ENCODE results near the gene INAVA.
"Not testable (repeated sequence)": the region's sequence is repeated elsewhere in the genome, so short reads cannot be mapped to it uniquely, and the experiment has no call there.

Gene INAVA

DNA sequence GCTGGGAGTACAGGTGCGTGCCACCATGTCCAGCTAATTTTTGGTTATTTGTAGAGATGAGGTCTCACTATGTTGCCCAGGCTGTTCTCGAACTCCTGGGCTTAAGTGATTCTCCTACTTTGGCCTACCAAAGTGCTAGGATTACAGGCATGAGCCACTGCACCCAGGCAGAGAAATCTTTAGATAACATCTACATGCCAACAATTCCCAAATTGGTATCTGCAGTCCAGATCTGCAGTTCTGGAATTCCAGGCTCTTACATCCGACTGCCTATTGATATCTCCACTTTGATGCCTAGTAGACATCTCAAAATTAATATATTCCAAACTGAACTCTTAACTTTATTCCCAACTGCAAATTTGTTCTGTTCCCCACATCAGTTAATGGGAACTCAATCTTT lies 23.3 kb downstream of the INAVA start:
- DNase-seq (ENCODE audit: low read depth, low spot score): no peak

DNA sequence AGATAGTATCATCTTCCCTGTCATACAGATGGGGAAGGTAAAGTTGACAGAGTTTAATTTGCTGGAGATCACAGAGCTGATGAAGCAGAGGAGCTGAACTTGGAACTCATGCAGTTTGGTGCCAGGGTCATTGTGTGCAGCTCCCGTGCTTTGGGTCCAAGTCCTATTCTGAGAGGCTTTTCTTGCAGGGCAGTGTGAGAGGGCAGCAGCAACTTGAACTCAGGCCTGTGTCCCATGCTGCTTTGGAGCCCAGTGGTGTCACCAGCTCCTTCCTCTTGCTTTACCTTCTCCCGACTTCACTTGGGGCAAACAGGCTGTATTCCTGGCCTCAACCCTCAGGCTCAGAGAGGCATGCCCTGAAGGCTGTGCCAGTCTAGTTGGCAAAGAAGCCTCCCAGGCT lies 24.7 kb downstream of the INAVA start:
- no peak for DNase-seq (ENCODE audit: low read depth, low spot score)

DNA sequence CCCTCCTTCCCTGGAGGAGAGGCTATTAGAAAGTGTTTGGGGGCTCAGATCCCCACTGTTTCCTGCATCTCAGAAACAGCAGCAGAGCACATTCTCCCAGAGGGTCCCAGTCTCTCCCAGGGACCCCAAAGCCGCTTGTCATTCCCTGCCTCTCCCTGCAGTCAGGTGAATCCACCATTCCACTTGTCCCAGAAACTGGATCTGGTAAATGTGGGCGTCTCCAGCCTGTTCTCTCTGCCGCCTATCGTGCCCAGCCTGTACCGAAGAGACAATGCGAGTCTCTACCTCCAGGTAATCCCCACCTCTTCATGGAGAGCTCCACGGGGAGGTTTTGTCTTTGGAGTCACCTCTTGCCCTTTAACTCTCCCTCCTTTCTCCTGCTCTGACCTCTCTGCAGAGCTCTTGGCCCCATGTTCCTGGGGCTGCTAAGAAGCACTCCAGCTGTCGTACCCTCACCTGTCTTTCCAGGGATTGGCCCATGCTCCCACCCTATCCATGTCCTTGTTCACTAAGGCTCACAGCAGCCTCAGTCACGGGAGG lies 26.9 kb downstream of the INAVA start:
- DNase-seq (ENCODE audit: low read depth, low spot score): no peak

DNA sequence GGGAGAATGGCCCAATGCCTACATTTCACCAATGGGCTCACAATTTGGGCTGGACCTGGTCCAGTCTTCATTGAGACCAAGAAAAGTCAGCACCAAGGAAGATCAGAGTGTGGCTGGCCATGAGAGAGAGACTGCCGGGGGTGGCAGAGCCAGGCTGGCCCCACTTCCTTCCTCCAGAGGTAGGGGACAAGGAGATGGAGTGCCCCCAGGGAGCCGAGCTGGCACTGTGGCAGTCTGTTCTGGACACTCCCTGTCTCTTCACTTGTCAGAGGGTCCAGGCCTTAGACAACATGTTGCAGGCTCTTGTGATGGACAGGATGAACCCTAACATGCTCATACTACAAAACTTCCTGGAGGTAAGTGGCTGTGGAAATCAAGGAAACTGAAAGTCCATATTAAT lies 27.7 kb downstream of the INAVA start:
- no peak for DNase-seq (ENCODE audit: low read depth, low spot score)

DNA sequence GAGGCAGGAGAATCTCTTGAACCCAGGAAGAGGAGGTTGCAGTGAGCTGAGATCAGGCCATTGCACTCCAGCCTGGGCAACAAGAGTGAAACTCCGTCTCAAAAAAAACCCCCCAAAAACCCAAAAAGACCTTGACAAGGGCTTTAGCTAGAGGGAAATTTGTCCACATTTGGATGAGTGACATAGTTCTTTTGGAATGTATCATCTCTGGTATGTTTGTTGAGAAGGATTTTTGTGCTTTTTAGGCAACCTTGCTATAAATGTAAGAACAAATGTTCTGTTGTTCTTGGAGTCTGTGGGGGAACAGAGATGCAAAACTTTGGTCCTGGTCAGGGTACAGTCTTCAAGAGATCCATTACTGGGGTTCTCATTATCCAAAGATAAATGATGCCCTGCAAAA lies 28.9 kb downstream of the INAVA start:
- DNase-seq (ENCODE audit: low read depth, low spot score): no peak

DNA sequence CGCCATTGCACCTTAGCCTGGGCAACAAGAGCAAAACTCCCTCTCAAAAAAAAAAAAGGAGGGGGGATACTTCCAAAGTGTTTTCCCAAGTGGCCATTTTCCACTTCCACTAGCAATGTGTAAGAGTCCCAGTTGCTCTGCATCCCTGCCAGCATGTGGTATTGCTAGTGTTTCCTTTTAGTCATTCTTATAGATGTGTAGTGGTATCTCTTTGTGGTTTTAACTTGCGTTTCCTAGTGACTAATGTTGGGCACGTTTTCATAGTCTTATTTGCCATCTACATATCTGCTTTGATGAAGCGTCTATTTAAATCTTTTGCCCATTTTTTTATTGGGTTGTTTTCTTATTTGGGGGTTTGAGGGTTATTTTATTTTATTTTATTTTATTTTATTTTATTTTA lies 31.1 kb downstream of the INAVA start:
- DNase-seq (ENCODE audit: low read depth, low spot score): no peak

DNA sequence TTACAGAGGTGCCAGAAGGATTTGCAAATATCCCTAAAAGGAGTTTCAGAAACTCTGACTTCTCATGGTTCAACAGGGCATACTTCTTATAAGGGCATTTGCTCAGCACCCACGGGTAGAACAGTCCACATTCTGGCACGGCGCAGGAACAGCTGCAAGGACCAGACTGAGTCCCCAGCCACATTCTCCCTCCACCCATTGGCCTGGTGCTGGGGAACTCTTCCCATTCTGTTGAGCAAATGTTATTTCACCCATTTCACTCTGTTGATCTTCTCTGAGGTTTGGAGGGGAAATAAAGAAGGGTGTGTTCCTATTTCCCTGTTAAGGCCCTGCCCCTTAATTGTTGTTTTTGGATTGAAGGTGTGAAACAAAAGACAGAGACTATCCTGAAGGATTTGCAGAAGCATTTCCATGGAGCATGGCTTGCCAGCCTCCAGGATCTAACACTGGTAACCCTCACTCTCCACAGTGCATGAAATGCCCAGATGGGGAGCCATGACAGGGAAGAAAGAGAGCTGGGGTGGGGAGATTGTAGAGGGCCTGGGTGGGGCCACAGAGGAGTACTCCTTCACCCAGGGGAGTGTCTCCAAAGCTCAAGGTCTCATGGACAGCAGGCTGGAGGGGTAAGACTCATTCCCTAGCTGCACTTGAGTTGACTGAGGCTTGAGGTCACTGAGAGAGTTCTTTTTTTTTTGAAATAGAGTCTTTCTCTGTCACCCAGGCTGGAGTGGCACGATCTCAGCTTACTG lies 35.0 kb downstream of the INAVA start:
- no peak for DNase-seq (ENCODE audit: low read depth, low spot score)

DNA sequence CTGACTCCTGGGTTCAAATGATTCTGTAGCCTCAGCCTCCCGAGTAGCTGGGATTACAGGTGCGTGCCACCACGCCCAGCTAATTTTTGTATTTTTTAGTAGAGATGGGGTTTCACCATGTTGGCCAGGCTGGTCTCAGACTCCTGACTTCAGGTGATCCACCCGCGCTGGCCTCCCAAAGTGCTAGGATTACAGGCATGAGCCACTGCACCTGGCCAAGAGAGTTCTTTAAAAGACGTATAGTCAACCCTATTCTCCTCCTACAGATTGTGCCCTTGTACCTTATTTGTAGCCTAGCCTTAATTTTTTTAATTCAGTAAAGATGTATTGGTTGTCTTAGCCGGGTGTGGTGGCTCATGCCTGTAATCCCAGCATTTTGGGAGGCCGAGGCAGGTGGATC lies 35.6 kb downstream of the INAVA start:
- not testable (repeated sequence) for DNase-seq (ENCODE audit: low read depth, low spot score)

DNA sequence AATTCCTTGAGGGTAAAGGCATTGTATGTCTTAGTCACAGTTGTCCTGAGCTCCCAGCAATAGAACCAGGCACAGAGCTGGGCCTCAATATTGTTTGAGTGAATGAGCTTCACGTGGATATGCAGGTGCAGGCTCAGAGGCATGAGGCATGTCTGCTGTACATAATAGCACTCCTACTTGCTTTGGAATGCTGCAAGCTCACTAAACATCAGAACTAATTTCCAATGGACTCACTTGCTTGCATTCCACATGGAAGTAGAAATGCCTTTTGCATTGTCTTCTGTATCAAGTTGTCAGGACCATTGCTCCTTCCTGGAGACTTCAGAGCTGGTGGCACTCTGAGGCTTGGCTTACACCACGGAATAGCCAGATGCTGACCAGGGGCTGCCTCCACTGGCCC lies 37.1 kb downstream of the INAVA start:
- DNase-seq (ENCODE audit: low read depth, low spot score): no peak

DNA sequence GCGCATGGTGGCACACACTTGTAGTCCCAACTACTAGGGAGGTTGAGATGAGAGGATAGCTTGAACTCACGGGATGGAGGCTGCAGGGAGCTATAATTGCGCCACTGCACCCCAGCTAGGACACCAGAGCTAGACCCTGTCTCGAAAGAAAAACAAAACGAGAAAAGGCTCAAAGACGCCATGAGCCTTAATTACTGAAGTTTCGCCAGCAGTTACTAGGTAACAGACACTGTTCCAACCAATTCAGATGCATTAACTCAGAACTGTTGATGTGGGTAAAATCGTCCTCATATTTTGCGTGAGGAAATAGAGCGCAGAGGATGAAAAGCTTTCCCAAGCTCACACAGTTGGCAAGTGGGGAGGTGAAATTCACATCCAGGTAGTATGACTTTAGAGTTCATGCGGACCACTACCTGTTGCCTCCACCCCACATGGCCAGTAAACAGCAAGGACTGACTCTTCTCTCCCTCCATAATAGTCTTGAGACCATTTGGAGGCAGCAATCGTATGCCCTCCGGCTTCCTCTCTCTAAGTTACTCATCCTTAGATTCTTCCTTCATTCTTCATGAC lies 40.1 kb downstream of the INAVA start:
- no peak for DNase-seq (ENCODE audit: low read depth, low spot score)

DNA sequence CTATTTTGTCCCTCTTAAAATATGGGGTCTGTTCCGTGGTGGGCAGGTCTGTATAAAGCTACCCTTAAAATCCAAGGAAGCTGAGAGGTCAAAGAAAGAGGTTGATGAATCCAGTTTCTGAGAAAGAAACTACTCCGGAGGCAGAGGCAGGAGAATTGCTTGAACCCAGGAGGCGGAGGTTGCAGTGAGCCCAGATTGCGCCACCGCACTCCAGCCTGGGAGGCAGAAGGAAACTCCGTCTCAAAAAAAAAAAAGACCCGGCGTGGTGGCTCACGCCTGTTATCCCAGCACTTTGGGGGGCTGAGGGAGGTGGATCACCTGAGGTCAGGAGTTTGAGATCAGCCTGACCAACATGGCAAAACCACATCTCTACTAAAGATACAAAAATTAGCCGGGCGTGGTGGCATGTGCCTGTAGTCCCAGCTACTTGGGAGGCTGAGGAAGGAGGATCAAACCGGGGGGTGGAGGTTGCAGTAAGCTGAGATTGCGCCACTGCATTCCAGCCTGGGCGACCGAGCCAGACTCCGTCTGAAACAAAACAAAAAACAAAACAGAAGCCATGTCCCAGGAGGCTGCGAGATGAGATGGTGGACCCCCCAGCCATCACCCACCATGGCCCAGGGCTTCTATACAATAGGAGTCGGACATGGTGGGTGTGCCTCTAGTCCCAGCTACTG lies 40.7 kb downstream of the INAVA start:
- DNase-seq (ENCODE audit: low read depth, low spot score): not testable (repeated sequence)

DNA sequence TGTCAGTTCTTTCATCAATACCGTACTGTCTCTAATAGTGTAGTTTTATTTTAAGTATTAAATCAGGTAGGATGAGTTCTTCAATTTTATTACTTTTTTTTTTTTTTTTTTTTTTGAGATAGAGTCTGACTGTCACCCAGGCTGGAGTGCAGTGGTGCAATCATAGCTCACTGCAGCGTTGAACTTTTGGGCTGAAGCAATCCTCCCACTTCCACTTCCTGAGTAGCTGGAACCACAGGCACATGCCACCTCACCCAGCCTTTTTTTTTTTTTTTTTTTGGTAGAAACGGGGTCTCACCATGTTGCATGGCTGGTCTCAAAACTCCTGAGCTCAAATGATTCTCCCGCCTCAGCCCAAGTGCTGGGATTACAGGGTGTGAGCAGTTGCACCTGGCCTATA lies 44.3 kb downstream of the INAVA start:
- DNase-seq (ENCODE audit: low read depth, low spot score): no peak

DNA sequence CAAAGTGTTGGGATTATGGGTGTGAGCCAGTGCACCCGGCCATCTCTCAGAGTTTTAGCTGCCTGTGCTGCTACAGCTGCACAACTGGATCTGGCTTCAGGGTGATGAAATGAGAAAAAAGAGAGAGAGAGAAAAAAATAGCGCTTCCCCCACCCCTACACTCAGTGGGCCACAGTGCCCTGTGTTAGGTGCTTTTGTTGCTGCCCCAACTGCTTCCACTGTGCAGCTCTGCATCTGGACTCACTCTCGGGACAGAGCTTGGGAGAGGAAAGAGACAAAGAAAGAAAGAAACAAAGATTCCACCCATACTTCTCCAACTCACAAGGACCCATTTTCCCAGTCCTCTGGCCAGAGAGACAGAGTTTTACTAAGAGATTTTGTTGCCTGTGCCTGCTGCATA lies 50.4 kb downstream of the INAVA start:
- DNase-seq (ENCODE audit: low read depth, low spot score): no peak

DNA sequence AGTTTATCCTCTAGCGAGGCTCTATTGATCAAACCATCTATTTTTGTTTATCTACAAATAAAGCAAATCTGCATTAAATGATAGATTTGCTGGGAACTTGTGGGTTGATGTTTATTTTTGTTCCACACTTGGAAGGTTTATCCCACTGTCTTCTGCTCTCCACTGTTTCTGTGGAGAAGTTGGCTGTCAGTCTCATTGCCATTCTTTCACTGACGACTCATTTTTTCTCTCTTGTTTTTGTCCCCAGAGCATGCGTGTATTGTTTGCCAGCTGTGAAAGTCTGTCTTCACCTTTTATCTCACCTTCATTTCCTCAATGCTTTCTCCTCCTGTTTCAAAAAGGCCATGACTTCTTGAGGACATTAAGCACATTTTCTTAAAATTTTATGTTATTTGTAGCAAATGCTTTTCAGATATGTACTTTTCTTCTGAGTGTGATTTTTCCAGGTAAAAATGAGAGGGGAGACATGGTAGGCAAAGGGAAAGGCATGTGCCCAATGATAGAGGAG lies 52.4 kb downstream of the INAVA start:
- DNase-seq (ENCODE audit: low read depth, low spot score): no peak

DNA sequence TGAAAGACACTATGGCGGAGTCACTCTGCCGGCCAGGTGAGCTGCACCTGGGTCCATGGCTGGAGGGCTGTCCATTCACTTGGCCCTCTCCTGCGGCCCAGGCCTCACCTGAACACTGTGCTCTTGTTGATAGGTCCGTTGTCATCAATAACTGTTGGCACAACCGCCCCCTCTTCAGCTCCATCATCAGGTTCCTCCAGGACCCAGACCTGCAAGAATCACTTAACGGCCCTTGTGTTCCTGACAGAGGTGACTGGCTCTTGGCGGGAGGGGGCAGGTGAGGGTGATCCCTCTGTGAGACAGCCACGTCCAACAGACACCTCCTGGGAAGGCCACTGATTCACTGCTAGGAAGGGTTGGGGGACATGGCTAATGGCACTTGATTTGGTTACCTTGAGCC lies 54.9 kb downstream of the INAVA start:
- no peak for DNase-seq (ENCODE audit: low read depth, low spot score)

DNA sequence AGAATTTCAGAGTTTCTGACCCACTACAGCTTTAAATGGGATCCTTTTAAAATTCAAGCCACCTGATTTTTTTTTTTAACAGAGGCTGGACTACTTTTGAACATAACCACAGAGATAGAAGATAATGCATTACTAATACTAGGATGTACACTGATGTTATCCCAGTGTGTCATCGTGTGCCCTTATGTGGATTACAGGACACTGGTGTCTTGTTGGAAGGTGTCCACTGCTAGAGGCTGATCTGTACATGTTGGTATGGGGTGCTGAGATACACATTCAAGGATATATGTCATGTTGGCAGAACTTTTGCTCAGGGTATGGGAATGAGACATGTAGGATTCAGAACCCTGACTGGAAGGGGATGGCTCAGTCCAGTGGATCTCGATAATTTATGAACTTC lies 56.3 kb downstream of the INAVA start:
- DNase-seq (ENCODE audit: low read depth, low spot score): no peak

DNA sequence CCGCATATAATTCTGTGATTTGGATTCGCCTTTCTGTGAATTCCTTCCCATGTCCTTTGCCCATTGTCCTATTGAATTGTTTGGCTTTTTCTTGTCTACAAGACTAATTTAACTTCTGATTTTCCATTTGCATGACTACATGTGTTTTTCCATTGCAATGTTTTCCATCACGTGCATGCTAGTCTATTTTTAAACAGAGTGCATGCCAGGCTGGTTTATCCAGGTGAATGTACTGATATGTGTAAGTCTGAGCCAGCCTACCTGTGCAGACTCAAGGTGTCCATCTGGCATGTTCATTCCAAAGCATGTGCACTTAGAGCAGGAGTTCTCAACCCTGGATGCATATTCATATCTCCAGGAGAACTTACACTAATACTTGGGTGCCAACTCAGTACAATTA lies 59.7 kb downstream of the INAVA start:
- no peak for DNase-seq (ENCODE audit: low read depth, low spot score)

DNA sequence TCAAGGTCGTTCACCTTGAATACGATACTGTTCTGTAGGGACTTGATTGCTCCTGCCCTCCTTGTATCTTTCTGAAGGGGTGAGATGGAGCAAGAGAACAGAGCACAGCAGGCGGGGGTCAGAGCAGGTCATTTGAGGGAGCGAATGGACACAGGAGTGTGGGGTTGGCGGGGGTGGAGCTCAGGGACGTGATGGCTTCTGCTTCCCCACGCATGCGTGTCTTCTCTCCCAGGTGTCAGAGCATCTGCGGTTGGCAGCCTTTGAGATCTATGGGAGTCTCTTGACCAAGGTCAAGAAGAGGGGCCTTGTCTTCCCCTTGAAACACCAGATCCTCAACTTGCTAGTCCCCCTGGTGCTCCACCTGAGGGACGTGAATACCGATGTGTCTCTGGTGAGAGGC lies 63.9 kb downstream of the INAVA start:
- DNase-seq (ENCODE audit: low read depth, low spot score): no peak

DNA sequence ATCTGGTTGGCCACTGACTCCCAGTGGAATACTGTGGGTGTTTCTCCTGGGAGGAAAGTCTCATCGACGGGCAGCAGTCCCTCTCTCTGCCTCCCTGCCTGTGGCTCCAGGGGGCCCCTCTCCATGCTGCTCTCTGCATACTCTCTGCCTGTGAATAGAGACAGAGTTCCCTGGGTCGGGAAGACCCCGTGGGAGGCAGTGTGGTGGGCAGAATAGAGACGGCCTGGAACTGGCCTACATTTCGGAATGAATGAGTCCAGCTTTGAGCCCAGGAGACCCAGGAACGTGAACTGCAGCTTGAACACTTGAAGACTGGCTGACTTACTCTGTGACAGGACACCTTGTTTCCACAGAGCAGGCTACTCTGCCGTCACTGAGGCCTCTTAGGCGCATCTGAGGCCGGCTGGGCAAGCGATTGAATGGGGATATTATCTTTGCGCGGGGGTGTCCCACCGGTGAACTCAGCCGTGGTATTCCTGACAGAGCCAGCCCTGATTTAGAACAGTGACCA lies 64.8 kb downstream of the INAVA start:
- DNase-seq (ENCODE audit: low read depth, low spot score): no peak

DNA sequence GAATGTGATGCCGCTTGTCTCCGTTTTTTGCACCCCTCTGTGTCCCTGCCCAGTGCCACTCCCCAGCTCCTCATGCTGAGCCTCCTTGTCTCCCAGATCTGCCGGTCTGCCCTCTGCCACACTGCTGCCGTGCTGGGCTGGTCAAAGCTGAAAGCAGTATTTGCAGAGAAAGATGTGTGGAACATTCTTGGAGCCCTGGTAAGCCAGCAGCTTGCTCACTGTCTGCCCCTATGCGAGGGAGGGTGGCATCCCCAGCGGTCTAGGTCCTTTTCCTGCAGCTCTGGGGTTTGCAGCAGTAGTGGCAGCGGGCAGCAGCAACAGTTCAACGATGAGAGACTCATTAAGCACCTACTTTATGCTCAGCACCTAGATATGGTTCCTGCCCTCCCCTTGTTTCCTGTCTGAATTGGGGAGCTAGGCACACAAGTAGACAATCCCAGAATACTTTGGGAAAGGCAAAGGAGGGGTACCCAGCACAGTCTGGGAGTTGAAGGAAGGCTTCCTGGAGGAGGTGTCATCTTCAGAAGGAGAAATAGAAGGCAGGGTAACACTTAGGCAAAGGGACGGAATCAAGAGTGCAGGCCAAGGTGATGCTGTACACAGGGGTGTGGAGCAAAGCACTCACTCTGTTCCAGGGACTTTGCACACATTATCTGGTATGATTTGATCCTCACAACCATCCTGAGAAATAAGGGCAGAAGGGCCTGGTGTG lies 65.7 kb downstream of the INAVA start:
- DNase-seq (ENCODE audit: low read depth, low spot score): no peak

DNA sequence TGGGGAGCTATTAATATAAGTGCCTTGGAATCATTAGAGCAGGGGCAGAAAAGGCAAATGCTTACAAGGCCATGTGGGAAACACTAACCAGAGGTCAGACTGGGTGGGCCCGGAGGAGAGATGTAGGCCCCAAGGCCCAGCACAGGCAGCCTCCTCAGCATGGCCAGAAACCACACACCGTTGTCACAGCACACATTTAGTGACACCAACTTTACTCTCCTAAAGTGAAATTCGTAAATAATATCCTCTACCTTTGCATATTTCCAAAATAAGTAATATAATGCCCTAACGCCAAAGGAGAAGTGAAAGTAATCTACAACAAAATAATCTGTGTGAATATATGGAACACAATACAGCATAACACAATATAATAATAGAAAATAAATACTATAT lies 66.2 kb downstream of the INAVA start:
- no peak for DNase-seq (ENCODE audit: low read depth, low spot score)

DNA sequence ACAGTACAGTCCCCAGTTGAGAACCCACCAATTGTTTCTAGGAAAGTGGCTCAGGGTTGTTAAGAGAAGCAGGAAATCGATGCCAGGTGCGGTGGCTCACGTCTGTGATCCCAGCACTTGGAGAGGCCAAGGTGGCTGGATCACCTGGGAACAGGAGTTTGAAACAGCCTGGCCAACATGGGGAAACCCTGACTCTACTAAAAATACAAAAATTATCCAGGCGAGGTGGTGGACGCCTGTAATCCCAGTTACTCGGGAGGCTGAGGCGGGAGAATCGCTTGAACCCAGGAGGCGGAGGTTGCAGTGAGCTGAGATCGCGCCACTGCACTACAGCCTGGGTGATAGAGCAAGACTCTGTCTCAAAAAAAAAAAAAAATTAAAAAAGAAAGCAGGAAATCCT lies 67.5 kb downstream of the INAVA start:
- DNase-seq (ENCODE audit: low read depth, low spot score): not testable (repeated sequence)

All from brain pericyte (primary cell).